Hepatocyte (in vitro differentiated cells): ENCODE data around the gene RPL27A. TPM values are rescaled to one million over a fixed set of nuclear protein-coding genes. Genes with fewer than 3 reads are reported as not detected.

Source experiments
- DNase-seq: peaks from one replicate; pipeline ENCODE4 v3.0.0-alpha.2; 2016; ENCODE audit warnings: low spot score
- H2AFZ ChIP-seq: fragments of 200-600 bp; sonication (generic); 2 replicates; pipeline ENCODE4 v1.6.0; 2016; ENCODE audit warnings: antibody characterized with exemption, mild to moderate bottlenecking
- H3K27ac ChIP-seq: fragments of 200-600 bp; sonication (generic); 2 replicates; pipeline ENCODE4 v1.5.1; 2016; ENCODE audit warnings: mild to moderate bottlenecking
- H3K27me3 ChIP-seq: fragments of 200-600 bp; sonication (generic); 2 replicates; pipeline ENCODE4 v1.6.1; 2016
- H3K36me3 ChIP-seq: fragments of 200-600 bp; sonication (generic); replicated peaks from 2 replicates; pipeline ENCODE4 v1.5.1; 2016; ENCODE audit warnings: low read depth; ENCODE audit not compliant: insufficient read depth
- H3K4me1 ChIP-seq: fragments of 200-600 bp; sonication (generic); 2 replicates; pipeline ENCODE4 v1.5.1; 2016; ENCODE audit warnings: mild to moderate bottlenecking, moderate library complexity; ENCODE audit not compliant: insufficient read depth
- H3K4me2 ChIP-seq: fragments of 200-600 bp; sonication (generic); 2 replicates; pipeline ENCODE4 v1.6.0; 2016
- H3K4me3 ChIP-seq: fragments of 200-600 bp; sonication (generic); 2 replicates; pipeline ENCODE4 v1.5.1; 2016; ENCODE audit warnings: mild to moderate bottlenecking
- H3K79me2 ChIP-seq: fragments of 200-600 bp; sonication (generic); 2 replicates; pipeline ENCODE4 v1.6.0; 2017; ENCODE audit warnings: mild to moderate bottlenecking
- H3K9me2 ChIP-seq: fragments of 200-600 bp; sonication (generic); replicated peaks from 2 replicates; pipeline ENCODE4 v1.6.0; 2017; ENCODE audit warnings: mild to moderate bottlenecking; ENCODE audit not compliant: insufficient read depth
- H3K9me3 ChIP-seq: fragments of 200-600 bp; sonication (generic); 2 replicates; pipeline ENCODE4 v1.5.1; 2016; ENCODE audit warnings: low read depth, mild to moderate bottlenecking
- H4K20me1 ChIP-seq: fragments of 200-600 bp; sonication (generic); 2 replicates; pipeline ENCODE4 v1.6.0; 2016; ENCODE audit warnings: mild to moderate bottlenecking; ENCODE audit not compliant: insufficient read depth, poor library complexity, severe bottlenecking
- EZH2 ChIP-seq: fragments of 200-600 bp; sonication (generic); IDR thresholded peaks from 2 replicates; pipeline ENCODE4 v1.6.1; 2016; ENCODE audit warnings: antibody characterized with exemption, mild to moderate bottlenecking, borderline replicate concordance
- EZH2phosphoT487 ChIP-seq: fragments of 200-600 bp; sonication (generic); IDR thresholded peaks from one replicate; pipeline ENCODE4 v1.6.1; 2018; ENCODE audit warnings: antibody characterized with exemption, mild to moderate bottlenecking, low read depth, moderate library complexity; ENCODE audit not compliant: unreplicated experiment, severe bottlenecking
- WGBS: methylation state at CpG from one replicate; pipeline ENCODE4 v1.1.6; 2016; ENCODE audit warnings: low lambda C conversion rate; ENCODE audit errors: missing lambda C conversion rate; 5-methylcytosine and 5-hydroxymethylcytosine counted together
- polyA plus RNA-seq: library from polyadenylated mRNA; unstranded; fragments of >200 nt; fragmentation: Nextera tagmentation; extraction: Ambion mirVana; gene quantifications from 2 replicates; pipeline ENCODE4 v1.2.1, GENCODE V29; 2016
- total RNA-seq: library from RNA; depleted of rRNA; stranded (reverse); fragments of >200 nt; gene quantifications from 2 replicates; pipeline ENCODE4 v1.2.3, GENCODE V29; 2014
- TF ChIP-seq, protein P1 (sequence below): fragments of 200-600 bp; sonication (generic); IDR thresholded peaks from 2 replicates; pipeline ENCODE4 v1.5.1; 2016; ENCODE audit warnings: antibody characterized with exemption, mild to moderate bottlenecking; ENCODE audit not compliant: poor library complexity

RPL27A gene
- total and polyA plus RNA-seq, 2 experiments from 2014 or later = 803 to 818 TPM

DNA sequence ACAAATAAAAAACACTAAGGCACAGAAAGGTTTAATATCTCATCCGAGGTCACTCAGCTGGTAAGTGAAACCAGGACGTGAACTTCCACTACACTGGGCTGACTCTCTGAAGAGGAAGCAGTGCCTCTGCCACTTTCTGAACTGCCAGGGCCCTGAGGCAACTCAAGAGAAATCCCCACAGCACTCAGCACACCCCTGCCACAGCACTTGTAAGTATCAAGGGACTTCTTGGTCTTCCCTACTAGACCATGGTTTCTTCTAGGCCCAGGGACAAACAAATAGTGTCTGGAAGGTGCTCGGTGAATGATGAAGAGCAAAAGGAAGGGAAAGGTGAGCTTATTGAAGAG lies 49.7 kb downstream of the RPL27A start:
- H3K27ac ChIP-seq = peak overlapping the region; percentile 89
- no peaks in the 10 kb centered on the region for H3K9me2 ChIP-seq
- no peak for TF ChIP-seq EZH2phosphoT487
- TF ChIP-seq, protein P1, sequence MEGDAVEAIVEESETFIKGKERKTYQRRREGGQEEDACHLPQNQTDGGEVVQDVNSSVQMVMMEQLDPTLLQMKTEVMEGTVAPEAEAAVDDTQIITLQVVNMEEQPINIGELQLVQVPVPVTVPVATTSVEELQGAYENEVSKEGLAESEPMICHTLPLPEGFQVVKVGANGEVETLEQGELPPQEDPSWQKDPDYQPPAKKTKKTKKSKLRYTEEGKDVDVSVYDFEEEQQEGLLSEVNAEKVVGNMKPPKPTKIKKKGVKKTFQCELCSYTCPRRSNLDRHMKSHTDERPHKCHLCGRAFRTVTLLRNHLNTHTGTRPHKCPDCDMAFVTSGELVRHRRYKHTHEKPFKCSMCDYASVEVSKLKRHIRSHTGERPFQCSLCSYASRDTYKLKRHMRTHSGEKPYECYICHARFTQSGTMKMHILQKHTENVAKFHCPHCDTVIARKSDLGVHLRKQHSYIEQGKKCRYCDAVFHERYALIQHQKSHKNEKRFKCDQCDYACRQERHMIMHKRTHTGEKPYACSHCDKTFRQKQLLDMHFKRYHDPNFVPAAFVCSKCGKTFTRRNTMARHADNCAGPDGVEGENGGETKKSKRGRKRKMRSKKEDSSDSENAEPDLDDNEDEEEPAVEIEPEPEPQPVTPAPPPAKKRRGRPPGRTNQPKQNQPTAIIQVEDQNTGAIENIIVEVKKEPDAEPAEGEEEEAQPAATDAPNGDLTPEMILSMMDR = no peak
- TF ChIP-seq EZH2 = no peak
- peaks cover 20% of the 10 kb centered on the region for H3K79me2 ChIP-seq
- H3K4me3 ChIP-seq = no peak overlapping the region
- H3K4me2 ChIP-seq = no peak overlapping the region
- peaks cover 46% of the 10 kb centered on the region for H3K4me1 ChIP-seq
- no peak for DNase-seq
- H3K27me3 ChIP-seq = no peaks in the 10 kb centered on the region
- no peaks in the 10 kb centered on the region for H3K9me3 ChIP-seq
- H3K36me3 ChIP-seq = no peaks in the 10 kb centered on the region
- H2AFZ ChIP-seq = no peak overlapping the region
- WGBS = 94% methylated on average over 3 of the region's 3 CpGs
- no peaks in the 10 kb centered on the region for H4K20me1 ChIP-seq

DNA sequence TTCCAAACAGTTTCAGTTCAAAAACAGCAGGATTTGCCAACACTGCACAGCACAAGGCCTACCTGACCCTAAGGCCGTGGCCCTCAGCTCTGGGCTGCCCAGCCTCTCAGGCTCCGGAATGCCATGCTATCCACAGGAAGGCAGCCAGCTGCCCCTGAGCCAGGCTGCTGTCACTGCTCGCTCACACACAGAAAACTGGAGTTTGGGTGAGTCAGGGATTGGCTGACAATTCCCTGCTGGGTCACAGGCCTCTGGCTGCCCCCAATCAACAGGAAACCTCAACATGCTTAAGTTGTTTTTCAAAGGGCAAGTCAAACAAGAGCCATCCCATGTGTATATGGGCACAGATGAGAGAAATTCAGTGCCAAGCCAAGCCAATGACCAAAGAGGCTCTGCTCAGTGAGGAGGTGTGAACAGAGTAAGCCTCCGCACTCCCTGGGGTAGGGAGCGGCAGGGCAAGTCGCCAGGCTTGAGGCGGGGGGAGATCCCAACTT lies 50.2 kb downstream of the RPL27A start:
- Histone ChIP-seq H3K4me1 (peaks cover 41% of the 10 kb centered on the region), H3K9me2 (no peaks in the 10 kb centered on the region), H3K36me3 (no peaks in the 10 kb centered on the region), H3K4me2 (no peak overlapping the region), H3K9me3 (no peaks in the 10 kb centered on the region), H2AFZ (no peak overlapping the region), H3K79me2 (peaks cover 20% of the 10 kb centered on the region), H4K20me1 (no peaks in the 10 kb centered on the region), H3K27me3 (no peaks in the 10 kb centered on the region), H3K27ac (peak overlapping the region; percentile 89), H3K4me3 (no peak overlapping the region)
- WGBS = 84% methylated on average over 7 of the region's 7 CpGs
- TF ChIP-seq EZH2 = no peak
- TF ChIP-seq EZH2phosphoT487 = no peak
- TF ChIP-seq, protein P1 = no peak
- DNase-seq = no peak

DNA sequence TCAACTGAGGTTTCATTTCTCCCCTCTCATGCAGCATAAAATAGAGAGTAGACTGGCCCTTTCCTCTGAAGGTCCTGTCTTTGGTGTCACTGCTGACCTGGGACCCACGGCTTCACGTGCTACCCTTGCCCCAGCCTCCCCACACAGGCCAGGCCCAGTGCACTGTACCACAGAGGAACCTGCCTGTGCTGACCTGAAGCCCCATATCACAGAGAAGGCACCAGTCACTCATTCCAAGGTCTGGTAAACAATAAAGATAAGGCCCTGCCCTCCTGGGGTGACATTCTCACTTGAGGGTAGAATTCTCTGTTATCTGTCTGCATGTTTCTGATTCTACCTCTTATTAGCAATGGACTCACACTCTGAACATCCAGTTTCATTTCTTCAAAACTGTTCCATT lies 51.3 kb downstream of the RPL27A start:
- Histone ChIP-seq H3K27ac (peak overlapping the region; percentile 89), H3K27me3 (no peaks in the 10 kb centered on the region), H3K79me2 (peaks cover 21% of the 10 kb centered on the region), H3K9me2 (no peaks in the 10 kb centered on the region), H2AFZ (no peak overlapping the region), H4K20me1 (no peaks in the 10 kb centered on the region), H3K4me2 (peak overlapping the region; percentile 32), H3K36me3 (no peaks in the 10 kb centered on the region), H3K4me1 (peaks cover 31% of the 10 kb centered on the region), H3K4me3 (no peak overlapping the region), H3K9me3 (no peaks in the 10 kb centered on the region)
- no peak for DNase-seq
- 44% methylated on average over 2 of the region's 2 CpGs for WGBS
- TF ChIP-seq EZH2 (no peak), EZH2phosphoT487 (no peak)
- TF ChIP-seq, protein P1 = no peak

DNA sequence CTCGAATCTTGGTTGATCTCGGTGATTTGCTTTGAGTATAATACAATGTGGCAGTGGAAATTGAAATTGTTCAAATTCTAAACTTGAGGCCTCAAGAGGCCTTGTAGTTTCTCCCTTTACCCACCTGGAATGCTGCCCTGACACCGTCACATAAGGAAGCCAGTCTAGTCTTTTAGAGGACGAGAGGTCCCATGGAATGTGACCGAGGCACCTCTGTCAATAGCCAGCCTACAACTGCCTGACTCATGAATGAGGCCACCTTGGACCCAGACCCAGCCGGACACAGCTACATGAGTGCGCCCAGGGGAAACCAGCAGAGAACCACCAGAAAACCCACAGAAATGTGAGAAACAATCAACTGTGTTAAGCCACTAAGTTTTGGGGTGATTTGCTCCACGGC lies 52.5 kb downstream of the RPL27A start:
- H3K36me3 ChIP-seq = no peaks in the 10 kb centered on the region
- H3K27ac ChIP-seq = peak overlapping the region; percentile 13
- H3K4me3 ChIP-seq = no peak overlapping the region
- no peaks in the 10 kb centered on the region for H3K27me3 ChIP-seq
- TF ChIP-seq EZH2 (no peak), EZH2phosphoT487 (no peak)
- TF ChIP-seq, protein P1 = no peak
- H2AFZ ChIP-seq = no peak overlapping the region
- peaks cover 22% of the 10 kb centered on the region for H3K79me2 ChIP-seq
- H3K4me2 ChIP-seq = no peak overlapping the region
- H4K20me1 ChIP-seq = no peaks in the 10 kb centered on the region
- 79% methylated on average over 8 of the region's 8 CpGs for WGBS
- no peaks in the 10 kb centered on the region for H3K9me2 ChIP-seq
- DNase-seq = no peak
- peaks cover 32% of the 10 kb centered on the region for H3K4me1 ChIP-seq
- H3K9me3 ChIP-seq = no peaks in the 10 kb centered on the region
